NCI-H1930 (cell line): ENCODE measurements around the gene SNRPA1.
"Not testable (repeated sequence)": the region's sequence is repeated elsewhere in the genome, so short reads cannot be mapped to it uniquely, and the experiment has no call there.

Source experiments
- DNase-seq, 2 experiments: peaks; one replicate each; lab custom pipeline; 2025; lab: John Stamatoyannopoulos, UW

Gene SNRPA1

DNA sequence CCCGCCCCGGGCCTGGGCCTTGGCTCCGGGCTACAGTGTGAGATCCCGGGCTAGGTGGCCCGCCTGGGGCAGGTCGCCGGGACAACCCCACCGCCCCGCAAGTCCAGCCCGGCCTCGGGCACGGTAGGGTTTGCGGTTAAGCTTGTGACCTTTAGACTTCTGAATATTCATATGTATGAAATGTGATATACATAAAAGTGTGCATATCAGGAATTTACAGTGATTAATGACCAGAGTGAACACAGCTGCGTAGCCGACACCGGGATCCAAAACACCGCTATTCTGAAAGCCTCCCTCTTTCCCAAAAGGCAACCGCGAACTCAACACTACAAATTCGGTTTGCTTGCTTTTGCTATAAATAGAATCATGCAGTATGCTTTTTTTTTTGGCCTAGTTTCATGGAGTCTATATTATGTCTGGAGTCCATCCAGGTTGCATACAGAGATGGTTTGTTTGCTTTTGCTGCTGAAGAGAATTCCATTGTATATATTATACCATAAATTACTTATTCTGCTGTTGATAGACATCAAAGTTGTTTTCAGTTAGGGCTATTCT lies 636 bp upstream of the SNRPA1 start:
- DNase-seq, result no peak

DNA sequence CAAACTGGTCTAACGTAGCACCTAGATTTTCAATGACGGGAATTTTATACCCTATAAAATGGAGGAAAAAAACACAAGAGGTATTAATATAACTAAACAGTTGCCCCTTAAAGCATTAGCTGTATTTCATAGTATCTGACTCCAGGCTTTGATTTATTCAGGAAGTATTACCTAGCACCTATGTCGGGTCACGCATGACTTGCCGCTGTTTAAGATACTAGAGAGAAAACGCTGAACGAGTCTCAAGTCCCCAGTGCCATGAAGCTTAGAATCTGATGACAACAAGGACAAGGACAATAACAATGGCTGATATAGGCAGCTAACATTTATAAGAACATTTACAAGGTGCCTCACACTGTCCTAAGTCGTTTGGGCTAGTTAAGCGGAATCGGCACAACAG lies 1.9 kb downstream of the SNRPA1 start:
- no peak for DNase-seq

DNA sequence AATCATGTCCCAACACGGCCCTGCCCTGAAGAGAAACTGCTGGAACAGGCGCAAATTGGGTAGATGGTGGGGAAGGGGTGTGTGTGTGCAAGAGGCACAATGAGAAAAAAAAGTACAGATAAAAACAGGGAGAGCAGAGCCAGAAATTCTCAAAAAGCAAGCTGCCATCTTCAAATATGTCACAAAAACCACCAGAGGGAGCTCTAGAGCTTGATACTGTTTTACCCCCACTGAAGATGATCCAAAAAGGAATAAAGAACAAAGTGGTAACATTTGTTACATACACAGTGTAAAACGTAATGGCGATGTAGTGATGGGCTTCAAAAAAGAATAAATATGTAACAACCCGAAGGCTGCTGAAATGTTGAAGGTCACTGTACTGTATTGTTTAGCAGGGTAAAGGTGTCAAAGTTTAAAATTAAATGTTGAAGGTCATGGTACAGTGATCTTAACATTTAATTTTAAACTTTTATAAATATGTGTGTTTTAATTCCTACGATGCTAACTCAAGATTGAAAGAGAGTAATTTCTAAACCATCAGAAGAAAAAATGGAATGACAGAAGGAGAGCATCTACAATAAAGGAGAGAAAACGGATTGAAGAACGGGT lies 6.0 kb downstream of the SNRPA1 start:
- peak in 1 of 2 experiments; percentile 14 for DNase-seq

DNA sequence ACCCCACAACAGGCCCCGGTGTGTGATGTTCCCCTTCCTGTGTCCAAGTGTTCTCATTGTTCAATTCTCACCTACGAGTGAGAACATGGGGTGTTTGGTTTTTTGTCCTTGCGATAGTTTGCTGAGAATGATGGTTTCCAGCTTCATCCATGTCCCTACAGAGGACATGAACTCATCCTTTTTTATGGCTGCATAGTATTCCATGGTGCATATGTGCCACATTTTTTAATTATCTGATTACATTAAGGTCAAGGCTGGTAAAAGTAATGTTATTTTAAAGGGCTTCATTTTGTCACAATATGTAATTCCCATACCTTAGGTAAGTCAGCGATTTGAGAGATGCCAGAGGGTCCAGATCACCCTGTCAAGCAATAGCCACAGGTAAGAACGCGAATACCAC lies 7.7 kb downstream of the SNRPA1 start:
- not testable (repeated sequence) for DNase-seq

DNA sequence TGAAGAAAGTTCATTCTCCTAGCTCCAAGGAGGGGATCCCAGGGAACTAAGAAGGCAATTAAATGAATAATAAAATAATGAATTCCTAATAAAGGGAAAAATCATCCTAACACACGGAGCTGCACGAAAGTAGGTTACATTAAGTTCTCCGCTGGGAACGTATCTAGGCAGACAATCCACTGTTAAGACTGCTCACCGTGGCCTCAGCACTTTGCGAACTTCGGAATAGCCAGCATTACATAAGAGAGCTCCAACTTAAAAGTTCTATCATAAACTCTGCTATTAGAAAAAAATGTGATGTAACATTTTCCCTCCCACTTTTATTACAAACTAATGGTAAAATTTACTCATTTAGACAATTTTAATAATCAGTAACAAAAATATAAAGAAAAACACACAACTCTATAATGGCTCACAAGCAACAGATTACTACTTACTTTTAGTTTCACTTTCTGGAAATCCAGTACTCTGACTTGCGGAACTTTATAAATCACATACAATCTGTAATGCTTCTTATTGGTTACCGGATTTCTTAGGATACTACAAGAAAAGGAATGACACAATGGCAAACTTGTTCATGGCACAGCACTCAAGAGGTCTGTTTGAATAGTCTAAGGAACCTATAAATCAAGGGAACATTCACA lies 8.5 kb downstream of the SNRPA1 start:
- no peak for DNase-seq

DNA sequence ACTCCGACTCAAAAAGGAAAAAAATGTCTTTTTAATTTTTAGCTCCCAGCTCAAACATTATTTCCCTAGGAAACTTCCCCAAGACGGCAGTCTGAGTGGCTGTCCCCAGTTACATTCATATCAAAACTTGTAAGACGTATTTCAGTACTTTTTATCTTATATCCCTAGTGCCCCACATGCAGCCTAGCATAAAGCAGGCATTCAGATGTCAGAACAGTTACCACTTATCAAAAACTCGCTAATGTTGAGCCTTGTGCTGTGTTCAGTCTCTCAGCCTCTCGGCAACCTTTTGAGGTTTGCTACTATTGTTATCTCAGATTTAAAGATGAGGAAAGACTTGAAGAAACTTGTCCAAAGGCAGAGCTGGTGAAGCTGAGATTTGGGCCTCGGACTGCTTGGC lies 11.1 kb downstream of the SNRPA1 start:
- no peak for DNase-seq

DNA sequence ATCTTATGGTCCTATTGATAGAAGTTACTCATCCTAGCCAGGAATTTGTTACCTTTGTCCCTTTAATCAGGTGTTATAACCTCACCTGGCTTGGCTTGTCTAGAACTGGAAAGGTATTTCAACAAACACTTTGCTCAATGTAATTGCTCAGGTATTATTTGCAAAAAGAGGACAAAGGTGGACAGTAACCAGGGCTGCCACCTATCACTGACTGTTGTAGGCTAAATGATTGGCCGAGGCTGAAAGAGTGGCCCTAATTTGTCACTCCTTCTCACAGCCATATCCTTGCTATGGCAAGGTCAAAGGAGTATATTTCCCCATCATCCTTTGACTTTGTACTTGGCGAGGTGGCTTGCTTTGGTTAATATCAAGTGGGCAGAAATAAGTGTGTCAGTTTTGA lies 15.0 kb downstream of the SNRPA1 start:
- no peak for DNase-seq

DNA sequence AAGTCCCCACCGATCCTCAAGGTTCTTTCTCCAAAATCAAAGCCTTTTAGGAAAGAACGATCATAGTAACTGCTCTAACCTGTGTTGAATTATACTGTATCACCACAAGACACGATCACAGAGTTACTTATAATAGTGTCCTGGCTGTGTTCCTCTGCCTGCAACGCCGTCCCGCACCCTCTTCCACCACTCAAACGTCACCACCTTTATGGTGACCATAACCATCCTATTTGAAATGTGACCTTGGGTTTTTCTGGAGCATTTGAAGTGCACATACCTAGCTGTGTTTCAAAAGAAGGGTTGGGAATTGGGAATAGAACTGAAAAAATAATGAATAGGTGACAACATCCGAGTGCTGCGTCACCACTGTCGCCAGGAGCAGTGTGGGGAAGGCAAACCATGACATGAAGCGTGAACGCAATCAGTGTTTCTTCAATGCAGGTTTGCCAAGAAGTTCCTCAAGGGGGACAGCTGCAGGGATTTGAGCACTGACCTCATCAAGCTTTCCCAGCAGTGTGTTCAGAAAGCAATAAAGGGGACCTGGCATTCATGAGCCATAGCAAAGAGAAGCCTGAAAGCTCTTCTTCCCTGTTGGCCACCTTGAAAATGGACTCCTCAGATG lies 17.0 kb downstream of the SNRPA1 start:
- DNase-seq, result no peak

DNA sequence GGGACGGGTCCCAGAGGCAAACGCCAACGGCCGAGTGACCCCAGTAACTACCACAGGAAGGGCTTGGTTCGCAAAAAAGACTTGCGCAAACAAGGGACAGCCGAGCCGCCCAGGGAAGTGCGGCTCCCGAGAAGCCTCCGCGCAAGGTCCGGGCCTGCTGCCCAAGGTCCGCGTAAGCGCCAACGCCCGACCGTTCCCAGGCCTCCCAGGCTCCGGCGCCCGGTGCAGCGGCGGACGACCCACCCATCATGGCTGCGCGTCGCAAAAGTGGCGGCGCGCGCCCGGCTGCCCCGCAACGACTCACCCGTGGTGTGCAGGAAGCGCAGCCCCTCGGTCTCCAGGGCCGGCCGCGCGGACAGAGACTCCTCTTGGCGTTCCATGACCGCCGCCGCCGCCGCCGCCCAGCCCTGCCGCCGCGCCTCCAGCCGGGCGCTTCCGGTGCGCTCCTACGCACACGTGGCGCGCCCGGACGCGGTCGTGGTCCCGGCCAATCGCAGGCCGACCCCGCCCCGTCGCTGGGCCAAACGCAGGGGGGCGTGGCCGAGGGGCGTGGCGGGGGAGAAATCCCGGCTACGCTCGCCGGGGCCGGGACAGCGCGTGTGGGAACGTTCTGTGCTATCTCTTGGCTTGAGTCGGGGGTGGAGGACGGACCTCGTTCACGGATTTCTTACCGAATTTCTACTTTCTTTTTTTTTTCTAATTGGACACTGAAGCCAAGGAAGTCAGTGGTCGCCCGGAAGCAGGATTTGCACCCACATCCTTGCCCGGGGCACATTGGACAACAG lies 17.8 kb downstream of the SNRPA1 start, which contains the start of gene SELENOS:
Gene SELENOS, minus strand, starts transcription at position 448 of the 785 bp plus-strand sequence. Its CDS starts 68 bp downstream, at position 380.
- DNase-seq, result peak; percentile 65 to 80

DNA sequence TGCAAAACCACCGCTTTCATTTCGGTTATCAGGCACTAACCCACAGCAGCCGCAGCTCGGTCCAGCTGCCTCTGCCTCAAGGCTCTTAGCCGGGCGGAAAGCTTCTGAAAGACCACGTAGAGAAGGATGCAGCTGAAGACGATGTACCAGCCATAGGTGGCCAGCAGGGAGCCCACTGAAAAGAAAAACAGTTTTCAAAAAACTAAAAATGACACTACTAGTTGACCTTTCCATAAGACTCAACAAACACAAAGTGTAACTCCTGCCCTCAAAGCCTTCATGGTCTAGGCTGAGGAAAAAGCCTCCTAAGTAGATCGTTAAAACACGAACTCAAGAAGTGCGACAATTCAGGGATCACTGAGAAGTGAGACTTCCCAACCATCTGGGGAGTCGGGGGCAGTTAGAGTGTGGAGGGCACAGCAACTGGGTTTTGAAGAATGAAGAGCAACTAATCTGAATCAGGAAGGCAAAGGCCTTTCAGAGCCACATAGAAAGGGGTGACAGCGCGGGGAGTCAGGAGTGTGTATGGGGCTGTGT lies 18.5 kb downstream of the SNRPA1 start:
- DNase-seq, result no peak

DNA sequence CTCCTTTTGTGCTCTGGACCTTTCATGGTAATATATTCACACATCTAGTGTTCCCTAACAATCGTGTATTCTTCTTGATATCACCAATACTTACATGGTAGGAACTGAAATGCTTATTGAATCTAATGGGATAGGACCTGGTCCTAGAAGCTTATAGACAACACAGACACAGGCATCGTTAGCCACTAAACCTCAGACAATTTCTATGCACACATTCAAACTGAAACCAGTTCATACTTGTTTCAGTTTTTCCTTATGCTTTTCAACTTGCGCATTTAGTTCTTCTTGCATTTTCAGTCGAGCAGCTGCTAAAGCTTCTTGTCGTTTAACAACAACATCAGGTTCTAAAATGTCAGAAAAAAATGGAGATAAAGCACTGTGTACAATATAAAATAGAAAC lies 20.0 kb downstream of the SNRPA1 start:
- no peak for DNase-seq

DNA sequence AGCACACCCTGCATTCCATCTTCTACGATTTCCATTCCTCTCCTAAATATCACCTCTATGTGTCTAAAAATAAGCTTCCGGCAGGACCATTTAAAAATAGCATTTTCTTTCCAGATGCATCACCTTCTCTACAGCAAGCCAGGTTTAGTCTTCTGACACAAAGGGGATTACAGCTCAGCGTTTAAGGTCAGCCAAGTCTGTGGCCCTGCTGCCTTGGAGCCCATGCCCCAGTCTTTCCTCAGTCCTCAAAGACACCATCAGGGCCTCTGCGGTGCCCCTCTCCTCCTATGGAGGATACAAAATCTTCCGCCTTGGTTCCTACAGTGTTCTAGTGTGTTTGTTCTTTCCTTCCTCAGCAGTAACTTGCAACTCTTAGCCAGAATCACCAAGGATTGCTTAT lies 21.5 kb downstream of the SNRPA1 start:
- DNase-seq, result no peak

DNA sequence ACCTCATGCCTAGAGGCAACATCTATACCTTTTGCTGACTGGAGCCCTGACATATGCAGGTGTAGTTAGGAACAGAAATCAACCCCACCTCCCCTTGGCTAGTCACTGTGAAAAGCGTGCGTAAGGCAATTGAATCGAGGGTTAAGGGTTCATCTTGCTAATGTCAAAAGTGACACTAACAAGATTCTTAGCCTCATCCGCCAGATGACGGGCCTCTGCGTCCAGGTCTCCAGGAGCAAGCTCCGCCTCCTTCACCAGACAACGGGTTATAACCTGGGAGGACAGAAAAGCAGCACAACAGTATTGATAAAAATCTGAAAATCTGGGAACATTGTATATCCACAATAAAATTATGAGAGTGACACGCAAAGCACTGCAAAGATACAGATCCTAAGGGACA lies 22.5 kb downstream of the SNRPA1 start:
- no peak for DNase-seq

DNA sequence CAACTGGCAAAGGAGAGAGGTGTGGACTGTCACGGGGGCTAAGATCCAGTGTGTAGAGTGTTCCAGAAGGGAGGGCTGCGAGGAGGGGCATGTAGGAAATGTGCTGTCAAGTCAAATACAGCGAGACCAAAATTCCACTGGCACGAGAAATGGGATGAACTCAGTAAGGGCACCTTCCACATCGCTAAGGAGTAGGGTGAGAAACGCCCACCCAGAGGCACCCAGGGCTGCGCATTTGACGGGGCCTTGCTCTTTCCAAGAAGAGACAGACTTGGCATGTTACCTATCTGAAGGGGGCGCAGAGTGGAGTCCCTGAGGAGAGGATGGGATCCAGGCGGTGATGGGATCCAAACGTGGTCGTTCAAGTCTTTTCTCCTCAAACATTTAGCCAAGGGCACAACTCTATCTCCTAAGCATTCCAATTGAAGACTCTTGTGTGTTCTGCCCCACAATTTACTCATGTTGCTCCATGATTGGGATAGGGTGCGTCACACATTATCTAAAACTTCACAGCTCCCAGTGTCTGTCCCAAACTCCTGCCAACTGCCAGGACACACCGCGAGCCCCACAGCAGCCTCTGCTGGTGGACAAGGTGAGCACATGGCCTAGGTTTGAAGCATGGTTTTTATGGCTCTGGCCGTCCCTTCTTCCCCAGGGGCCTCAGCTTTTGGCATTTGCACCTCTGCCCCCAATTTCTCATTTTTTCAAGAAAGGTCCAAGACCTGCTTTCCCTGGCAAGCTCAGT lies 25.4 kb downstream of the SNRPA1 start:
- no peak for DNase-seq

DNA sequence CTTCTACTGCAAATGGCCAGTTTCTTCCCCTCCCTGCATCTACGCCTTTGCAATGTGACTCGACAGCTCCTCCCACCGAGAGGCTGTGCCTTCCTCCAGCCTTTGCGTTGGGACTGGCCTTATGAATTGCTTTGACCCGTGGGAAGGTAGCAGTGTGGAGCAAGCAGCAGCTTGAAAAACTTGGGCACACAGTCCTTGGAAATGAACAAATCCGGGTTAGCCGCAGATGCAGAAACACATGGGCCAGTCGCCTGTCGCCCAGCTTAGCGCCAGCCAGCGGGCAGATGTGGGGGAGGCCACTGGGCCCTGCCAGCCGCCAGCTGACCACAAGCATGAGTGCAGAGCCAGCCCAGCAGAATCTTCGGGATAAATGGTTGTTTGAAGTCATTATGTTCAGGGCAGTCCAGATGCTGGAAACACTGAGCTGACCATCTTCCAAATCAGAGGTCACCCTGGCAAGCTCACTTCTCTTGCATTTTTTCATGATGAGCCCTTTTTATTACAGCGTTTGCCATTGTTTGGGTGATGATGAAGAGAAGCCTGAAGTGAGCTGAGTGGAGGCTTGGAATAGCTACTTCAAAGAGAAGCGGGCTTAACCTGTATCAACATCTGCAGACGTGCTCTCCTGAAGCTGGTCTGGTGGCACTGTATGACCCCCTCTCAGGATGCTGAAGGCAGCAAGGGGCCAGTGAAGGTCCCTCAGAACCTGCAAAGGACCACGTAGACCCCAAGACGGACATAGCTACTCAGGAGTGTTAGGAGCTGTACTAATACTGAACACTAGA lies 27.5 kb downstream of the SNRPA1 start:
- DNase-seq, result no peak

DNA sequence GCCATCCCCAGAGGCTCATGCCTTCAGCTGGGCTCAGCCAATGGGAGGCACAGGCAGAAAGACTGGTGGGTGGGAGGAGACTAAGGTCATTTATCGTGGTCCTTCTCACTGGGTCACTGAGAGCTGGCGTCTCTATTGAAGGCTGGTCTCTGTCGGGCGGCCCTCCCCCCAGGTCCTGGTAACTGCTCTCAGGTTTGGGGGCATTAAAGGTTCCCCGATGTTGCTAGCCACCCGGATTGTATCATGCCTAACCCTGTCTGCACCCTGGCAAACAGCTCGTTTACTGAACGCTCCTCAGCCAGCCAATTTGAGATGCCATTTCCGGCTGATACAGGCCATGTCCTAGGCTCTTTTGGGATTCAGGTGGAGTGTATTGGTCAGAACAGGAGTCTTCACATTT lies 28.3 kb downstream of the SNRPA1 start:
- DNase-seq, result no peak

DNA sequence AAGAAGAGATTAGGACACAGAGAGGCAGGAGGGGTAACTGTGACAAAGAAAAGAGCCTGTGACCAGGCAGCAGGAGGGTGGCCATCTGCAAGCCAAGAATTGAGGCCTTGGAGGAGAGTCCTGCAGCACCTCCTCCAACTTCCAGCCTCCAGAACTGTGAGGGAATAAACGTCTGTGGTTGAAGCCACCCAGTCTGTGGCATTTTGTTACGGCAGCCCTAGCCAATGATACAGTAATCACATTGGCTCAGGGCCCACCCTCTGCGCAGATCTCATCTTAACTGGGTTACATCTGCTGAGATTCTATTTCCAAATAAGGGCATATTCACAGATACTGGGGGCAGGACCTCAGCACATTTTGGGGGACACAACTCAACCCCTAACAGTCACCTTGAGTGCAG lies 29.0 kb downstream of the SNRPA1 start:
- no peak for DNase-seq

DNA sequence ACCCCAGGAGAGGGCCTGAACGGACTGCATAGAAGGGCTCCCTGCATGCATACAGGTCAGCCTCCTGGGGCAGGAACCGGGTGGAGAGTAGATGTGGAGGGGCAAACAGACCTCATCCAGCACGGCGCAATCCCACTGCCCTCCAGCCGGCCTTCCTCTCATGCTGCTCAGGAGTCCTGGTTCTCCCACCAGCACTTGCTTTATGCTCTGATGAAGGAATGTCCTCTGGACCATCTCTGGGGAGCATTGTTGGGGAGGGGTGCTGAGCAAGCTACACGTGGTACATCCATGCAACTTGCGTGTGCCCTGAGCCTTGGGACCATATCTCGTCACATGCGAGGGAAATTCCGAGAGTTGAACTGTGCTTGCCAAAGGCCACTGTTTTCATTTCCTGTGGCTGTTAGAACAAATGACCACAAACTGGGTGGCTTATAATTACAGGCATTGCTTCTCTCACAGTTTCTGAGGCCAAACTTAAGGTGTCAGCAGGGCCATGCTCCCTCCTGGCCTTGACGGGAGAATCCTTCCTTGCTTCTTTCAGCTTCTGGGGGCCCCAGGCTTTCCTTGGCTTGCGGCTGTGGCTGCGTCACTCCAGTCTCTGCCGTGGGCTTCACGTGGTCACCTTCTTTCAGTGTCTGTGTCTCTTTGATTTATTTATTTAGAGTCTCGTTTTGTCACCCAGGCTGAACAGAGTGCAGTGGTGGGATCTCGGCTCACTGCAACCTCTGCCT lies 30.0 kb downstream of the SNRPA1 start:
- DNase-seq, result no peak

DNA sequence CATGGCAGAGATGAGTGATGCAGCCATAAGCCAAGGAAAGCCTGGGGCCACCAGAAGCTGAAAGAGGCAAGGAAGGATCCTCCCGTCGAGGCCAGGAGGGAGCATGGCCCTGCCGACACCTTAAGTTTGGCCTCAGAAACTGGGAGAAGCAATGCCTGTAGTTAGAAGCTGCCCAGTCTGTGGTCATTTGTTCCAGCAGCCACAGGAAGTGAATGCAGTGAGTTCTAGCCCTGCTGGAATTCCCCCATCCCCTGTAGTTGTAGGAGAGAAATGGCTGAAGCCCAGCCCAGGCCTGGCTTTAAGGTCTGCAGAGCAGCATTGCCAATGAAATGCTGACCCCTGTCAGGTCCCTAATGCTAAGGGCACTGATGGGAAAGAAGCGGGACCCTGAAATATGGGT lies 31.0 kb downstream of the SNRPA1 start:
- no peak for DNase-seq

DNA sequence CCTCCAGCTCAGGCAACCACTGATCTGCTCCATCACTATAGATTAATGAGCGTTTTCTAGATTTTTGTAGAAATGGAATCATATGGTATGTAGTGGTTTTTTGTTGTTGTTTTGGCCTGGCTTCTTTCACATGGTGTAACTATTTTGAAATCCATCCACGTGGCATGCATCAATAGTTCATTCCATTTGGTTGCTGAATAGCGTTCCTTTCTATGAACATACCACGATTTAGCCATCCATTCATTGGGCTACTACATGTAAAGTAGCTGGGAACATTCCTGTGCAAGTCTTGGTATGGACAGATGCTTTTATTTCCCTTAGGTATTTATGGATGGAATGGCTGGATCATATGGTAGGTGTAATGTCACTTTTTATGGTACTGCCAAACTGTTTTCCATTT lies 32.5 kb downstream of the SNRPA1 start:
- no peak for DNase-seq
